Trophoblast cell (in vitro differentiated cells and primary cell): ENCODE data around the gene HS3ST5.
"Not testable (repeated sequence)": the region's sequence is repeated elsewhere in the genome, so short reads cannot be mapped to it uniquely, and the experiment has no call there.

Source experiments
- DNase-seq, 2 donors: peaks; one replicate each; pipeline ENCODE4 v3.0.0-alpha.2; 2016
- H2AFZ ChIP-seq: 2 replicates; pipeline ENCODE4 v1.6.1; 2013; ENCODE audit warnings: low read length, moderate library complexity, mild to moderate bottlenecking; ENCODE audit not compliant: insufficient read depth, poor library complexity
- H2AK5ac ChIP-seq: 2 replicates; pipeline ENCODE4 v1.6.1; 2013; ENCODE audit warnings: mild to moderate bottlenecking, low read length
- H2BK120ac ChIP-seq: 2 replicates; pipeline ENCODE4 v1.6.1; 2013; ENCODE audit warnings: low read length, mild to moderate bottlenecking, moderate library complexity; ENCODE audit not compliant: insufficient read depth, poor library complexity
- H2BK12ac ChIP-seq: 2 replicates; pipeline ENCODE4 v1.6.1; 2013; ENCODE audit warnings: mild to moderate bottlenecking, low read length, moderate library complexity
- H2BK5ac ChIP-seq: 2 replicates; pipeline ENCODE4 v1.6.1; 2013; ENCODE audit warnings: low read length, low read depth, moderate library complexity, mild to moderate bottlenecking; ENCODE audit not compliant: poor library complexity
- H3K14ac ChIP-seq: 2 replicates; pipeline ENCODE4 v1.6.1; 2013; ENCODE audit warnings: mild to moderate bottlenecking, low read length
- H3K18ac ChIP-seq: 2 replicates; pipeline ENCODE4 v1.6.1; 2013; ENCODE audit warnings: mild to moderate bottlenecking, low read length
- H3K23ac ChIP-seq: 2 replicates; pipeline ENCODE4 v1.6.1; 2013; ENCODE audit warnings: low read length
- H3K27ac ChIP-seq: 2 replicates; pipeline ENCODE4 v1.5.1; 2013; ENCODE audit warnings: low read depth, mild to moderate bottlenecking, inconsistent platforms, low read length, moderate library complexity
- H3K27me3 ChIP-seq: 2 replicates; pipeline ENCODE4 v1.6.1; 2013; ENCODE audit warnings: inconsistent platforms, mild to moderate bottlenecking, low read length, moderate library complexity; ENCODE audit not compliant: insufficient read depth
- H3K36me3 ChIP-seq, 2 experiments: 1 replicate in 1 of 2; 2 replicates in 1 of 2; pipeline ENCODE4 v1.6.1; 2013; ENCODE audit warnings: low read length in 2 of 2, mild to moderate bottlenecking in 2 of 2, moderate library complexity in 1 of 2; ENCODE audit not compliant: insufficient read depth in 2 of 2, control insufficient read depth in 1 of 2
- H3K4ac ChIP-seq: 2 replicates; pipeline ENCODE4 v1.6.1; 2013; ENCODE audit warnings: low read depth, mild to moderate bottlenecking, low read length, moderate library complexity
- H3K4me1 ChIP-seq, 2 experiments: 1 replicate in 1 of 2; 2 replicates in 1 of 2; pipeline ENCODE4 v1.6.1; 2013; ENCODE audit warnings: low read length in 2 of 2, mild to moderate bottlenecking in 2 of 2, moderate library complexity in 1 of 2; ENCODE audit not compliant: insufficient read depth in 2 of 2, control insufficient read depth in 1 of 2
- H3K4me2 ChIP-seq: 2 replicates; pipeline ENCODE4 v1.6.1; 2013; ENCODE audit warnings: inconsistent platforms, mild to moderate bottlenecking, low read length, moderate library complexity
- H3K4me3 ChIP-seq: 2 replicates; pipeline ENCODE4 v1.5.1; 2013; ENCODE audit warnings: mild to moderate bottlenecking, low read depth, low read length, inconsistent platforms
- H3K79me1 ChIP-seq: one replicate; pipeline ENCODE4 v1.6.1; 2013; ENCODE audit warnings: low read length
- H3K79me2 ChIP-seq: 2 replicates; pipeline ENCODE4 v1.6.1; 2013; ENCODE audit warnings: low read length, mild to moderate bottlenecking; ENCODE audit not compliant: control insufficient read depth, insufficient read depth, poor library complexity
- H3K9ac ChIP-seq: 2 replicates; pipeline ENCODE4 v1.6.1; 2013; ENCODE audit warnings: mild to moderate bottlenecking, low read length
- H3K9me3 ChIP-seq: 2 replicates; pipeline ENCODE4 v1.6.1; 2013; ENCODE audit warnings: low read depth, mild to moderate bottlenecking, control low read depth, inconsistent platforms, low read length; ENCODE audit not compliant: insufficient read depth
- H4K12ac ChIP-seq: 2 replicates; pipeline ENCODE4 v1.6.1; 2013; ENCODE audit warnings: low read depth, mild to moderate bottlenecking, low read length, moderate library complexity
- H4K8ac ChIP-seq: 2 replicates; pipeline ENCODE4 v1.6.1; 2013; ENCODE audit warnings: low read depth, mild to moderate bottlenecking, low read length, moderate library complexity
- H4K91ac ChIP-seq: one replicate; pipeline ENCODE4 v1.6.1; 2013; ENCODE audit warnings: low read depth, mild to moderate bottlenecking, low read length, moderate library complexity
- WGBS: extraction: QIAGEN DNeasy Blood & Tissue Kit; methylation state at CpG from one replicate; pipeline ENCODE4 v1.1.7; 2013; ENCODE audit warnings: missing lambda C conversion rate; ENCODE audit not compliant: insufficient read length, insufficient coverage; ENCODE audit errors: extremely low coverage; 5-methylcytosine and 5-hydroxymethylcytosine counted together

The HS3ST5 gene

DNA sequence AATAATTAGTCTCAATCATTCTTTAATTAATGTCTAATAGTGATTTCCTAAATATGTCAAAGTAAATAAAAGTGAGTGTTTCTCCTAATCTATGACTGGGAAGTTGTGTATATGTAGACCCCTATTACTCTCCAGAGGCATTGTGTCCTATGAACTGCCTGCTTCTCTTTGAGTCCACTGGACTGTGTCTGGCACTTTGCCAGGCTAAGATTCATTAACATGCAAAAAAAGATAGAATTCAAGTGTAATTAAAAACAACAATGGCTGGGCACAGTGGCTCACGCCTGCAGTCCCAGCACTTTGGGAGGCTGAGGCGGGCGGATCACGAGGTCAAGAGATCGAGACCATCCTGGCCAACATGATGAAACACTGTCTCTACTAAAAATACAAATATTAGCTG lies 298.3 kb downstream of the HS3ST5 start:
- H3K9ac ChIP-seq, H3K36me3 ChIP-seq, H3K4ac ChIP-seq, H3K27me3 ChIP-seq, H4K8ac ChIP-seq, H2BK120ac ChIP-seq, DNase-seq, H3K79me1 ChIP-seq, H3K18ac ChIP-seq, H3K4me3 ChIP-seq, H2BK12ac ChIP-seq, H3K9me3 ChIP-seq, H3K4me2 ChIP-seq, H4K91ac ChIP-seq, H4K12ac ChIP-seq, H2BK5ac ChIP-seq, H3K4me1 ChIP-seq, H3K27ac ChIP-seq, H3K23ac ChIP-seq, H3K79me2 ChIP-seq, H2AK5ac ChIP-seq, H3K14ac ChIP-seq, H2AFZ ChIP-seq: not testable (repeated sequence)
- WGBS, result no CpG with 5 or more reads among the region's 5 CpGs

DNA sequence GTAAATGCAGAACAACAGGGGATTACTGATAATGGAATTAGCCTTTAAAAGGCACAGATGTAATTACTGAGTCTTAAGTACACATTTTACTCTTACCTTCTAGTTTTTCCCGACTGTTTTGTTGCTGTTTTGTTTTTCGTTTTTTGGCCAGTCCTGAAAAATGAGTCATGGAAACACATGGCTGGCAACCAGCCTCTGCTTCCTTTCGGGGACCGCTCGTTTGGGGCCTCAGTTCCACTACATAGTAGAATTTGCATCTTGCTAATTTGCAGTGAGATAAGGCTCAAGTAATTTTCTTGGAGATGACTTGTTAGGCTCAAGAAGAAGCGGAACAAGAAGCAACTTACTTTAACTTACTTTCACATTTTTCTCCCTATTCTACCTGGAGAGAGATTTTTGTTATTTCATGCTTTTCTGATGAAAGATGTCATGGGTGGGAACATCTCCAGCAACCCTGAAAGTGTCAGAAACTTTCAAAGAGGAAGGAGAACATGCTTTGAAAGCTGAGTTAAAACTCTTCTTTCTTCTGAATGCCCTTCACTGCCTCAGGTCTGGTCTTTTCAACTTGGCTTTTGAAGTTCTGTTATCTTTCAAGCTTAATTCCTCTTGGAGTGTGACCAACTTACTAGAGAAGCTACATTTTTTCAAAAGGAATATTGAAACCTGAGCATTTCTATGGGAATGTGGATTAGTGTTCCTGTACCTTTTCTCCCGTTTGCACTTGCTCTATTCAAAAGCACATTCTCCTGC lies 300.4 kb downstream of the HS3ST5 start:
- no peak overlapping the region for H3K9ac ChIP-seq
- no peak overlapping the region for H3K14ac ChIP-seq
- no peaks in the 10 kb centered on the region for H3K27me3 ChIP-seq
- no peaks in the 10 kb centered on the region for H3K9me3 ChIP-seq
- DNase-seq, result no peak
- no peaks in the 10 kb centered on the region for H3K79me1 ChIP-seq
- no peak overlapping the region for H4K12ac ChIP-seq
- H3K4ac ChIP-seq, result no peak overlapping the region
- H3K18ac ChIP-seq, result no peak overlapping the region
- no peaks in the 10 kb centered on the region for H3K4me1 ChIP-seq
- H3K27ac ChIP-seq, result no peak overlapping the region
- no peak overlapping the region for H2AK5ac ChIP-seq
- no CpG with 5 or more reads among the region's 7 CpGs for WGBS
- H3K4me2 ChIP-seq, result no peak overlapping the region
- no peak overlapping the region for H4K8ac ChIP-seq
- no peak overlapping the region for H2BK120ac ChIP-seq
- no peak overlapping the region for H3K23ac ChIP-seq
- no peaks in the 10 kb centered on the region for H3K79me2 ChIP-seq
- H3K4me3 ChIP-seq, result no peak overlapping the region
- H3K36me3 ChIP-seq, result no peaks in the 10 kb centered on the region
- H2BK12ac ChIP-seq, result no peak overlapping the region
- no peak overlapping the region for H2BK5ac ChIP-seq
- H2AFZ ChIP-seq, result no peak overlapping the region
- H4K91ac ChIP-seq, result no peak overlapping the region

DNA sequence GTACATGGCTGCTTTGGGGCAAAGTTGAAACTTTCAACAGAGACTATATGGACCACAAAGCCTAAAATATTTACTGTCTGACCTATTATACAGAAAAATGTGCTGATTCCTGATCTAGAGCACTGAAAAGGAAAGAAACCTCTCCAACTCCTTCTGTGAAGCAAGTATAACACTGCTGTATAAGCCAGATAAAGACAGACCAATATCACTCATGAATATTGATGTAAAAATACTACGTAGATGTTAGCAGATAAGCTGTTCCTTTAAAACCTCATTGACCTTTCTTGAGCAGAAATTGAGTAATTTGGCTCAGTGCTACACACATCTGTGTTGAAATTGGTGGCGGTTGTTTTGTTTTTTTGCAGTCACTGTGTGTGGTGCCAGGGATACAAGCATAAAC lies 302.0 kb downstream of the HS3ST5 start:
- H4K91ac ChIP-seq, result no peak overlapping the region
- H3K14ac ChIP-seq, result no peak overlapping the region
- no peak for DNase-seq
- no peaks in the 10 kb centered on the region for H3K79me2 ChIP-seq
- H3K4me3 ChIP-seq, result no peak overlapping the region
- H3K27ac ChIP-seq, result no peak overlapping the region
- H2AFZ ChIP-seq, result no peak overlapping the region
- no peak overlapping the region for H4K12ac ChIP-seq
- no peak overlapping the region for H2BK5ac ChIP-seq
- no peak overlapping the region for H3K4me2 ChIP-seq
- no peak overlapping the region for H3K23ac ChIP-seq
- no peaks in the 10 kb centered on the region for H3K36me3 ChIP-seq
- no CpG with 5 or more reads among the region's 2 CpGs for WGBS
- no peaks in the 10 kb centered on the region for H3K79me1 ChIP-seq
- H2BK12ac ChIP-seq, result no peak overlapping the region
- no peak overlapping the region for H2AK5ac ChIP-seq
- no peak overlapping the region for H3K4ac ChIP-seq
- H3K4me1 ChIP-seq, result no peaks in the 10 kb centered on the region
- no peak overlapping the region for H3K18ac ChIP-seq
- no peak overlapping the region for H3K9ac ChIP-seq
- H3K27me3 ChIP-seq, result no peaks in the 10 kb centered on the region
- H2BK120ac ChIP-seq, result no peak overlapping the region
- H4K8ac ChIP-seq, result no peak overlapping the region
- no peaks in the 10 kb centered on the region for H3K9me3 ChIP-seq

DNA sequence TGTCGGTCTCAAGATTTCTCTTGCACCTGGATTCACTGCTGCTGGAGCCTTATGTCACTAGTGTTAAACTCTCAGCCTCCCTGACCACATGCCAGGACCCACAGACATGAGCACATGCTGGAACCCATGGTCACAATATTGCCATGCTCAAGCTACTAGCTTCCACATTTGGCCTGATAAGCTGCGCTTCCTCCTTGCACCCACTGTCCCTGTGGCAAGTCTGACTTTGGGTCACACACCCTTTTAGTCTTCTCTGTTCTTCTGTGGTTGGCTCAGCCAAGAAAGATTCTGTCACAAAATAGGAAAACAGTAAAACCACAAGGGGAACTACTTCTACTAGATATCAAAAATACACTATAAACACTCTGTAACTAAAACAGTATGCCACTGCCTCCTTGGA lies 303.0 kb downstream of the HS3ST5 start:
- Histone ChIP-seq H4K8ac (no peak overlapping the region), H3K4me3 (no peak overlapping the region), H2AK5ac (no peak overlapping the region), H3K9ac (no peak overlapping the region), H3K4me2 (no peak overlapping the region), H3K27me3 (no peaks in the 10 kb centered on the region), H3K18ac (no peak overlapping the region), H3K79me1 (no peaks in the 10 kb centered on the region), H3K14ac (no peak overlapping the region), H3K27ac (no peak overlapping the region), H3K23ac (peak overlapping the region; percentile 45), H3K9me3 (no peaks in the 10 kb centered on the region), H2BK5ac (no peak overlapping the region), H3K36me3 (no peaks in the 10 kb centered on the region), H3K79me2 (no peaks in the 10 kb centered on the region), H2AFZ (no peak overlapping the region), H4K91ac (no peak overlapping the region), H2BK12ac (no peak overlapping the region), H3K4me1 (no peaks in the 10 kb centered on the region), H4K12ac (no peak overlapping the region), H3K4ac (no peak overlapping the region), H2BK120ac (no peak overlapping the region)
- WGBS, result no CpG with 5 or more reads among the region's 2 CpGs
- DNase-seq, result no peak
